HCT116 (cell line): ENCODE results near the gene KCNK6. TPM values are rescaled to one million over a fixed set of nuclear protein-coding genes. Genes with fewer than 3 reads are reported as not detected.

ENCODE experiments used
- ATAC-seq: fragments of 200-7000 bp; cut with Tn5 transposase; 2 replicates; pipeline ENCODE4 v1.9.1; 2020; ENCODE audit warnings: mild to moderate bottlenecking, moderate library complexity
- BruUV-seq: library from RNA; stranded (reverse); fragments of 400-500 nt; replicated peaks from 2 replicates; lab custom pipeline; 2021; lab: Mats Ljungman, UMichigan
- CTCF ChIA-PET: fragments of 300-600 bp; sonication (Branson Sonifier 250); formaldehyde crosslinking; loops from one replicate; lab custom pipeline; 2021; ENCODE audit warnings: antibody characterized with exemption; lab: Charles Lee
- POLR2A ChIA-PET: fragments of 300-600, 350-600 bp; sonication (Branson Sonifier 250); formaldehyde crosslinking; loops from one replicate; lab custom pipeline; 2021; ENCODE audit warnings: antibody characterized with exemption; lab: Charles Lee
- RAD21 ChIA-PET, 2 experiments: fragments of 300-600 bp; sonication (Branson Sonifier 250); formaldehyde crosslinking; loops; one replicate each; lab custom pipeline; 2023; ENCODE audit warnings: low total read pairs in 2 of 2; ENCODE audit not compliant: uncharacterized antibody in 2 of 2, unreplicated experiment in 2 of 2, low non-redundant PET in 1 of 2; lab: Charles Lee
- DNase-seq: peaks from one replicate; pipeline ENCODE4 v3.0.0-alpha.2; 2010; ENCODE audit warnings: low read depth, low spot score
- H2AFZ ChIP-seq: fragments of 200-600 bp; shearing (Covaris generic), sonication (generic); 2 replicates; pipeline ENCODE4 v1.6.1; 2017; ENCODE audit warnings: low read depth, mixed run types, mixed read lengths, antibody characterized with exemption, low read length; ENCODE audit not compliant: poor library complexity, severe bottlenecking
- H3K27ac ChIP-seq: 2 replicates; pipeline ENCODE4 v1.5.1; 2012; ENCODE audit warnings: low read depth, low read length
- H3K27me3 ChIP-seq: fragments of 200-600 bp; sonication (generic); 2 replicates; pipeline ENCODE4 v1.6.1; 2016; ENCODE audit warnings: mixed run types, low read length, mixed read lengths; ENCODE audit not compliant: insufficient read depth
- H3K36me3 ChIP-seq, 2 experiments: fragments of 200-500 bp in 1 of 2; fragments of 200-600 bp in 1 of 2; sonication (Bioruptor generic) in 1 of 2; sonication (generic) in 1 of 2; 2 replicates each; pipeline versions ENCODE4 v1.5.1 to v1.6.1; 2014 to 2016; ENCODE audit warnings: low read length in 2 of 2, inconsistent platforms in 1 of 2, mixed read lengths in 1 of 2, mixed run types in 1 of 2; ENCODE audit not compliant: insufficient read depth in 2 of 2, control insufficient read depth in 1 of 2
- H3K4me1 ChIP-seq, 2 experiments: fragments of 200-600 bp in 1 of 2; sonication (generic) in 1 of 2; 2 replicates each; pipeline versions ENCODE4 v1.5.1 to v1.6.1; 2012 to 2017; ENCODE audit warnings: low read length in 2 of 2, inconsistent platforms in 1 of 2, mild to moderate bottlenecking in 1 of 2, mixed read lengths in 1 of 2, mixed run types in 1 of 2, moderate library complexity in 1 of 2; ENCODE audit not compliant: insufficient read depth in 2 of 2, control insufficient read depth in 1 of 2
- H3K4me2 ChIP-seq: fragments of 200-600 bp; sonication (generic); 2 replicates; pipeline ENCODE4 v1.6.1; 2017; ENCODE audit warnings: mixed run types, low read length, mixed read lengths
- H3K4me3 ChIP-seq, 2 experiments: fragments of 200-600 bp in 1 of 2; sonication (generic) in 1 of 2; replicated peaks in 1 of 2; 2 replicates each; pipeline ENCODE4 v1.5.1; 2011 to 2016; ENCODE audit warnings: low read length in 2 of 2, control low read depth in 1 of 2, low read depth in 1 of 2, mild to moderate bottlenecking in 1 of 2, mixed read lengths in 1 of 2, mixed run types in 1 of 2
- H3K79me2 ChIP-seq: fragments of 200-600 bp; sonication (generic); 2 replicates; pipeline ENCODE4 v1.6.1; 2017; ENCODE audit warnings: mild to moderate bottlenecking, mixed run types, low read length, moderate library complexity, mixed read lengths; ENCODE audit not compliant: insufficient read depth
- H3K9ac ChIP-seq: fragments of 200-600 bp; sonication (generic); 2 replicates; pipeline ENCODE4 v1.6.1; 2016; ENCODE audit warnings: low read length, mixed read lengths
- H3K9me2 ChIP-seq: fragments of 200-600 bp; sonication (generic), shearing (Covaris generic); 2 replicates; pipeline ENCODE4 v1.6.1; 2017; ENCODE audit warnings: mixed run types, mild to moderate bottlenecking, moderate library complexity; ENCODE audit not compliant: insufficient read depth
- H3K9me3 ChIP-seq, 2 experiments: fragments of 200-500 bp in 1 of 2; fragments of 200-600 bp in 1 of 2; sonication (Bioruptor generic) in 1 of 2; sonication (generic) in 1 of 2; 2 replicates each; pipeline ENCODE4 v1.6.1; 2014 to 2017; ENCODE audit warnings: low read length in 2 of 2, mixed read lengths in 2 of 2, inconsistent platforms in 1 of 2, low read depth in 1 of 2, mild to moderate bottlenecking in 1 of 2, mixed run types in 1 of 2, moderate library complexity in 1 of 2; ENCODE audit not compliant: control insufficient read depth in 1 of 2, insufficient read depth in 1 of 2
- H4K20me1 ChIP-seq: fragments of 200-600 bp; sonication (generic), shearing (Covaris generic); 2 replicates; pipeline ENCODE4 v1.6.1; 2017; ENCODE audit warnings: mixed run types, mild to moderate bottlenecking, moderate library complexity; ENCODE audit not compliant: insufficient read depth
- POLR2A ChIP-seq: IDR thresholded peaks from 2 replicates; pipeline ENCODE4 v1.7.0; 2011; ENCODE audit warnings: borderline replicate concordance; ENCODE audit not compliant: insufficient read depth, insufficient read length; ENCODE audit errors: extremely low read depth
- TCF7L2 ChIP-seq: IDR thresholded peaks from 2 replicates; pipeline ENCODE4 v1.7.0; 2011; ENCODE audit warnings: borderline replicate concordance, inconsistent platforms; ENCODE audit not compliant: insufficient read depth, insufficient read length; ENCODE audit errors: extremely low read depth
- YY1 ChIP-seq: IDR thresholded peaks from 2 replicates; pipeline ENCODE4 v1.6.1; 2011; ENCODE audit warnings: low read length, low read depth, moderate library complexity, mild to moderate bottlenecking; ENCODE audit not compliant: insufficient replicate concordance; ENCODE audit errors: extremely low read depth
- ZFX ChIP-seq: fragments of 450-650 bp; IDR thresholded peaks from 2 replicates; pipeline ENCODE4 v1.6.1; 2017
- intact Hi-C: fragments of 100-400 bp; cut with micrococcal nuclease; formaldehyde crosslinking; loops from 2 replicates; pipeline ENCODE4 v1.10.0; 2022
- total RNA-seq: library from RNA; stranded (reverse); gene quantifications from one replicate; pipeline ENCODE4 v1.2.1, GENCODE V29; 2021; ENCODE audit not compliant: unreplicated experiment
- TF ChIP-seq, protein P1 (sequence below): IDR thresholded peaks from 2 replicates; pipeline ENCODE4 v1.6.1; 2012; ENCODE audit warnings: low read depth
- TF ChIP-seq, protein P2 (sequence below): IDR thresholded peaks from 2 replicates; pipeline ENCODE4 v1.6.1; 2011; ENCODE audit warnings: mild to moderate bottlenecking, low read length, moderate library complexity; ENCODE audit not compliant: insufficient replicate concordance; ENCODE audit errors: extremely low read depth
- TF ChIP-seq, protein P3 (sequence below), 3 experiments: fragments of 200-600 bp in 1 of 3; sonication (generic) in 1 of 3; IDR thresholded peaks in 2 of 3; conservative IDR thresholded peaks in 1 of 3; 2 replicates each; pipeline ENCODE4 v1.5.1; 2012 to 2017; ENCODE audit warnings: low read depth in 2 of 3, low read length in 2 of 3, antibody characterized with exemption in 1 of 3, borderline replicate concordance in 1 of 3, control low read depth in 1 of 3, mild to moderate bottlenecking in 1 of 3, mixed read lengths in 1 of 3, mixed run types in 1 of 3, moderate library complexity in 1 of 3; ENCODE audit not compliant: insufficient read depth in 1 of 3
- TF ChIP-seq, protein P4 (sequence below): IDR thresholded peaks from 2 replicates; pipeline ENCODE4 v1.6.1; 2012
- TF ChIP-seq, protein P5 (sequence below): IDR thresholded peaks from 2 replicates; pipeline ENCODE4 v1.6.1; 2012

Gene KCNK6
- total RNA-seq, 1 experiment from 2014 or later = 11.0 TPM

DNA sequence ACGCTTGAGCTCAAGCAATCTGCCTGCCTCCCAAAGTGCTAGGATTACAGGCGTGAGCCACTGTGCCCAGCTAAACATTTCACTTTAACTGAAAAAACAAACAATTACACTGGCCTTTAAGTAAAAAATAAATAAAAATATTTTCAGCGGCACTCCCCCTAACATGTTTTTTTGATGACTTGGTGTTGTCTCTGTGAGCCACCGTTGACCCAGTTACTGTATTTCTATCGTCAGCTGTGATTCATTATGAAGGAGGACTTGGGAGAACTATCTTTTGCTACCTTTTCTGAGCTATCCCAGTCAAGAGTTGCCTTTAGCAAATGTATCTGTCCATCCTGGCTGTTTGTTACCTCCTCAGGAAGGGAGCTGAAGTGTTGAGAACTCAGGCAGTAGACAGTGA, 34.1 kb upstream of the KCNK6 start:
- H3K27ac ChIP-seq = no peak overlapping the region
- TF ChIP-seq, protein P1, sequence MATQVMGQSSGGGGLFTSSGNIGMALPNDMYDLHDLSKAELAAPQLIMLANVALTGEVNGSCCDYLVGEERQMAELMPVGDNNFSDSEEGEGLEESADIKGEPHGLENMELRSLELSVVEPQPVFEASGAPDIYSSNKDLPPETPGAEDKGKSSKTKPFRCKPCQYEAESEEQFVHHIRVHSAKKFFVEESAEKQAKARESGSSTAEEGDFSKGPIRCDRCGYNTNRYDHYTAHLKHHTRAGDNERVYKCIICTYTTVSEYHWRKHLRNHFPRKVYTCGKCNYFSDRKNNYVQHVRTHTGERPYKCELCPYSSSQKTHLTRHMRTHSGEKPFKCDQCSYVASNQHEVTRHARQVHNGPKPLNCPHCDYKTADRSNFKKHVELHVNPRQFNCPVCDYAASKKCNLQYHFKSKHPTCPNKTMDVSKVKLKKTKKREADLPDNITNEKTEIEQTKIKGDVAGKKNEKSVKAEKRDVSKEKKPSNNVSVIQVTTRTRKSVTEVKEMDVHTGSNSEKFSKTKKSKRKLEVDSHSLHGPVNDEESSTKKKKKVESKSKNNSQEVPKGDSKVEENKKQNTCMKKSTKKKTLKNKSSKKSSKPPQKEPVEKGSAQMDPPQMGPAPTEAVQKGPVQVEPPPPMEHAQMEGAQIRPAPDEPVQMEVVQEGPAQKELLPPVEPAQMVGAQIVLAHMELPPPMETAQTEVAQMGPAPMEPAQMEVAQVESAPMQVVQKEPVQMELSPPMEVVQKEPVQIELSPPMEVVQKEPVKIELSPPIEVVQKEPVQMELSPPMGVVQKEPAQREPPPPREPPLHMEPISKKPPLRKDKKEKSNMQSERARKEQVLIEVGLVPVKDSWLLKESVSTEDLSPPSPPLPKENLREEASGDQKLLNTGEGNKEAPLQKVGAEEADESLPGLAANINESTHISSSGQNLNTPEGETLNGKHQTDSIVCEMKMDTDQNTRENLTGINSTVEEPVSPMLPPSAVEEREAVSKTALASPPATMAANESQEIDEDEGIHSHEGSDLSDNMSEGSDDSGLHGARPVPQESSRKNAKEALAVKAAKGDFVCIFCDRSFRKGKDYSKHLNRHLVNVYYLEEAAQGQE = no peak
- TF ChIP-seq POLR2A = no peak
- TF ChIP-seq, protein P2, sequence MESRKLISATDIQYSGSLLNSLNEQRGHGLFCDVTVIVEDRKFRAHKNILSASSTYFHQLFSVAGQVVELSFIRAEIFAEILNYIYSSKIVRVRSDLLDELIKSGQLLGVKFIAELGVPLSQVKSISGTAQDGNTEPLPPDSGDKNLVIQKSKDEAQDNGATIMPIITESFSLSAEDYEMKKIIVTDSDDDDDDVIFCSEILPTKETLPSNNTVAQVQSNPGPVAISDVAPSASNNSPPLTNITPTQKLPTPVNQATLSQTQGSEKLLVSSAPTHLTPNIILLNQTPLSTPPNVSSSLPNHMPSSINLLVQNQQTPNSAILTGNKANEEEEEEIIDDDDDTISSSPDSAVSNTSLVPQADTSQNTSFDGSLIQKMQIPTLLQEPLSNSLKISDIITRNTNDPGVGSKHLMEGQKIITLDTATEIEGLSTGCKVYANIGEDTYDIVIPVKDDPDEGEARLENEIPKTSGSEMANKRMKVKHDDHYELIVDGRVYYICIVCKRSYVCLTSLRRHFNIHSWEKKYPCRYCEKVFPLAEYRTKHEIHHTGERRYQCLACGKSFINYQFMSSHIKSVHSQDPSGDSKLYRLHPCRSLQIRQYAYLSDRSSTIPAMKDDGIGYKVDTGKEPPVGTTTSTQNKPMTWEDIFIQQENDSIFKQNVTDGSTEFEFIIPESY = no peak
- TF ChIP-seq, protein P3, sequence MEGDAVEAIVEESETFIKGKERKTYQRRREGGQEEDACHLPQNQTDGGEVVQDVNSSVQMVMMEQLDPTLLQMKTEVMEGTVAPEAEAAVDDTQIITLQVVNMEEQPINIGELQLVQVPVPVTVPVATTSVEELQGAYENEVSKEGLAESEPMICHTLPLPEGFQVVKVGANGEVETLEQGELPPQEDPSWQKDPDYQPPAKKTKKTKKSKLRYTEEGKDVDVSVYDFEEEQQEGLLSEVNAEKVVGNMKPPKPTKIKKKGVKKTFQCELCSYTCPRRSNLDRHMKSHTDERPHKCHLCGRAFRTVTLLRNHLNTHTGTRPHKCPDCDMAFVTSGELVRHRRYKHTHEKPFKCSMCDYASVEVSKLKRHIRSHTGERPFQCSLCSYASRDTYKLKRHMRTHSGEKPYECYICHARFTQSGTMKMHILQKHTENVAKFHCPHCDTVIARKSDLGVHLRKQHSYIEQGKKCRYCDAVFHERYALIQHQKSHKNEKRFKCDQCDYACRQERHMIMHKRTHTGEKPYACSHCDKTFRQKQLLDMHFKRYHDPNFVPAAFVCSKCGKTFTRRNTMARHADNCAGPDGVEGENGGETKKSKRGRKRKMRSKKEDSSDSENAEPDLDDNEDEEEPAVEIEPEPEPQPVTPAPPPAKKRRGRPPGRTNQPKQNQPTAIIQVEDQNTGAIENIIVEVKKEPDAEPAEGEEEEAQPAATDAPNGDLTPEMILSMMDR (IDR thresholded peaks at IDR 0.05 in 2 of 3, conservative IDR thresholded peaks at IDR 0.05 in 1 of 3; ENCODE audit: borderline replicate concordance in 1 of 3, insufficient read depth in 1 of 3, low read depth in 2 of 3, low read length in 2 of 3) = no peak
- TF ChIP-seq ZFX = no peak
- TF ChIP-seq TCF7L2 = no peak
- TF ChIP-seq, protein P4, sequence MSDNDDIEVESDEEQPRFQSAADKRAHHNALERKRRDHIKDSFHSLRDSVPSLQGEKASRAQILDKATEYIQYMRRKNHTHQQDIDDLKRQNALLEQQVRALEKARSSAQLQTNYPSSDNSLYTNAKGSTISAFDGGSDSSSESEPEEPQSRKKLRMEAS = no peak
- TF ChIP-seq, protein P5, sequence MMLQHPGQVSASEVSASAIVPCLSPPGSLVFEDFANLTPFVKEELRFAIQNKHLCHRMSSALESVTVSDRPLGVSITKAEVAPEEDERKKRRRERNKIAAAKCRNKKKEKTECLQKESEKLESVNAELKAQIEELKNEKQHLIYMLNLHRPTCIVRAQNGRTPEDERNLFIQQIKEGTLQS = no peak
- TF ChIP-seq YY1 = no peak
- H3K79me2 ChIP-seq = peaks cover 55% of the 10 kb centered on the region
- CTCF ChIA-PET = no interaction called here
- no peaks in the 10 kb centered on the region for H3K9me2 ChIP-seq
- no peak overlapping the region for H3K4me2 ChIP-seq
- intact Hi-C loops = no loop called here
- no peaks in the 10 kb centered on the region for H3K27me3 ChIP-seq
- RAD21 ChIA-PET = no interaction called here
- peaks cover 40 to 60% of the 10 kb centered on the region in 2 experiments for H3K36me3 ChIP-seq
- peaks cover 4% of the 10 kb centered on the region; the same call in 1 of the 2 replicates for H4K20me1 ChIP-seq
- POLR2A ChIA-PET = interaction anchor here (1.3 kb wide), 1 partner anchor 21 kb away, joined by 12 read pairs; the partner anchor contains the start of gene SPINT2
- no peak overlapping the region for H3K9ac ChIP-seq
- ATAC-seq (no peak), DNase-seq (no peak)
- H3K4me3 ChIP-seq = no peak overlapping the region
- BruUV-seq = no TSS peak
- H3K9me3 ChIP-seq = no peaks in the 10 kb centered on the region
- H2AFZ ChIP-seq = no peak overlapping the region
- peaks cover 0 to 5% of the 10 kb centered on the region in 2 experiments; a peak in 1 of 4 replicates for H3K4me1 ChIP-seq
